ENCODE results near the gene ZNF654.
"Not testable (repeated sequence)": the region's sequence is repeated elsewhere in the genome, so short reads cannot be mapped to it uniquely, and the experiment has no call there.

Gene ZNF654

DNA sequence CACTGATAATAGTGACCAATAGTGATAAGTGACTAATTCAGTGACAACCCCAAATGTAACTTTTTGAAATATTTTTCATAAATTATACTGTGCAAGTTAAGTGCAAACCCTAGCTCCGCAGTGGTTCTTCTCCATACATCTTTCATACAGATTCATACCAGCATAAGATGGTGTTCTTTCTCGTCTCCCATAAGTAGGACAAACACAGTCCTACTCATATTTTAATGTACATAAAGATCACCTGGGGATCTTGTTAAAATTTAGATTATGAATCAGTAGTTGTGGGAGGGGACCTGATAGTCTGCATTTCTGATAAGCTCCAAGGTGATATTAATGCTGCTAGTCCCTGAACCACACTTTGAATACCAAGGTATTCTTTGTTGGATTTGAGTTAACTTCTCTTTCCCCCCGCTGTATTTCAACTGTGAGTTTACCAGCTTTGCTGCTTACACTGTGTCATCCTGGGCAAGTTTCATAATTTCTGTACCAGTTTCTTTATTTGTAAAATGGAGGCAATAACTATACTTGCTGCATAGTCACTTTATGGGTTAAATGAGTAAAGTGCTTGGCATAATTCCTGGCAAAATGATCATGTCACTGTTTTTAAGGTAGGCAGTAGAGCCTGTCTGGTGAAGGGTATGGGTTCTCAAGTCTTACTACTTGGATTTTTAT is 56.0 kb downstream of the ZNF654 start:
- no peak overlapping the region for H2BK120ac ChIP-seq (ENCODE audit: insufficient read depth, low read length, poor library complexity)
- H3K9me3 ChIP-seq (ENCODE audit: insufficient read depth, low read depth, low read length) = no peaks in the 10 kb centered on the region
- H4K91ac ChIP-seq (ENCODE audit: low read depth, low read length) = no peak overlapping the region
- peaks cover 0 to 3% of the 10 kb centered on the region in 2 experiments for H3K36me3 ChIP-seq (ENCODE audit: control insufficient read depth in 1 of 2, insufficient read depth in 2 of 2, low read length in 2 of 2)
- H2AFZ ChIP-seq (ENCODE audit: insufficient read depth, low read length, poor library complexity) = no peak overlapping the region
- no peaks in the 10 kb centered on the region for H3K27me3 ChIP-seq (ENCODE audit: insufficient read depth, low read length)
- H3K9ac ChIP-seq (ENCODE audit: low read length) = no peak overlapping the region
- H3K4me3 ChIP-seq (ENCODE audit: low read depth, low read length) = no peak overlapping the region
- H4K12ac ChIP-seq (ENCODE audit: low read depth, low read length) = no peak overlapping the region
- H3K18ac ChIP-seq (ENCODE audit: low read length) = no peak overlapping the region
- H3K14ac ChIP-seq (ENCODE audit: low read length) = no peak overlapping the region
- H3K4me2 ChIP-seq (ENCODE audit: low read length) = no peak overlapping the region
- no peak overlapping the region for H2BK5ac ChIP-seq (ENCODE audit: low read depth, low read length, poor library complexity)
- H3K4ac ChIP-seq (ENCODE audit: low read depth, low read length) = no peak overlapping the region
- H2AK5ac ChIP-seq (ENCODE audit: low read length) = no peak overlapping the region
- no peak overlapping the region for H3K27ac ChIP-seq (ENCODE audit: low read depth, low read length)
- no CpG with 5 or more reads among the region's 3 CpGs for WGBS (ENCODE audit: extremely low coverage, insufficient coverage, insufficient read length)
- H3K79me2 ChIP-seq (ENCODE audit: control insufficient read depth, insufficient read depth, low read length, poor library complexity) = no peaks in the 10 kb centered on the region
- H4K8ac ChIP-seq (ENCODE audit: low read depth, low read length) = no peak overlapping the region
- no peak overlapping the region for H3K23ac ChIP-seq (ENCODE audit: low read length)
- no peak overlapping the region for H2BK12ac ChIP-seq (ENCODE audit: low read length)
- no peaks in the 10 kb centered on the region for H3K79me1 ChIP-seq (ENCODE audit: low read length)
- DNase-seq = no peak
- H3K4me1 ChIP-seq (ENCODE audit: control insufficient read depth in 1 of 2, insufficient read depth in 2 of 2, low read length in 2 of 2) = no peaks in the 10 kb centered on the region

GRCh38 chr3:88117683-88118082 is 58.6 kb downstream of the ZNF654 start:
- H3K4me3 ChIP-seq (ENCODE audit: low read depth, low read length) = no peak overlapping the region
- no peak overlapping the region for H4K91ac ChIP-seq (ENCODE audit: low read depth, low read length)
- H3K9me3 ChIP-seq (ENCODE audit: insufficient read depth, low read depth, low read length) = no peaks in the 10 kb centered on the region
- no peaks in the 10 kb centered on the region for H3K79me1 ChIP-seq (ENCODE audit: low read length)
- no peak overlapping the region for H4K12ac ChIP-seq (ENCODE audit: low read depth, low read length)
- H3K9ac ChIP-seq (ENCODE audit: low read length) = no peak overlapping the region
- no peak overlapping the region for H2BK120ac ChIP-seq (ENCODE audit: insufficient read depth, low read length, poor library complexity)
- no peak overlapping the region for H2BK5ac ChIP-seq (ENCODE audit: low read depth, low read length, poor library complexity)
- H3K18ac ChIP-seq (ENCODE audit: low read length) = no peak overlapping the region
- no peak for DNase-seq
- H3K36me3 ChIP-seq (ENCODE audit: control insufficient read depth in 1 of 2, insufficient read depth in 2 of 2, low read length in 2 of 2) = peaks cover 0 to 3% of the 10 kb centered on the region in 2 experiments
- H2BK12ac ChIP-seq (ENCODE audit: low read length) = no peak overlapping the region
- H3K27me3 ChIP-seq (ENCODE audit: insufficient read depth, low read length) = no peaks in the 10 kb centered on the region
- no CpG with 5 or more reads among the region's 1 CpG for WGBS (ENCODE audit: extremely low coverage, insufficient coverage, insufficient read length)
- H3K79me2 ChIP-seq (ENCODE audit: control insufficient read depth, insufficient read depth, low read length, poor library complexity) = no peaks in the 10 kb centered on the region
- no peak overlapping the region for H2AFZ ChIP-seq (ENCODE audit: insufficient read depth, low read length, poor library complexity)
- H3K4me1 ChIP-seq (ENCODE audit: control insufficient read depth in 1 of 2, insufficient read depth in 2 of 2, low read length in 2 of 2) = no peaks in the 10 kb centered on the region
- H3K23ac ChIP-seq (ENCODE audit: low read length) = no peak overlapping the region
- no peak overlapping the region for H2AK5ac ChIP-seq (ENCODE audit: low read length)
- no peak overlapping the region for H3K27ac ChIP-seq (ENCODE audit: low read depth, low read length)
- H3K4ac ChIP-seq (ENCODE audit: low read depth, low read length) = no peak overlapping the region
- no peak overlapping the region for H4K8ac ChIP-seq (ENCODE audit: low read depth, low read length)
- no peak overlapping the region for H3K4me2 ChIP-seq (ENCODE audit: low read length)
- H3K14ac ChIP-seq (ENCODE audit: low read length) = no peak overlapping the region

DNA sequence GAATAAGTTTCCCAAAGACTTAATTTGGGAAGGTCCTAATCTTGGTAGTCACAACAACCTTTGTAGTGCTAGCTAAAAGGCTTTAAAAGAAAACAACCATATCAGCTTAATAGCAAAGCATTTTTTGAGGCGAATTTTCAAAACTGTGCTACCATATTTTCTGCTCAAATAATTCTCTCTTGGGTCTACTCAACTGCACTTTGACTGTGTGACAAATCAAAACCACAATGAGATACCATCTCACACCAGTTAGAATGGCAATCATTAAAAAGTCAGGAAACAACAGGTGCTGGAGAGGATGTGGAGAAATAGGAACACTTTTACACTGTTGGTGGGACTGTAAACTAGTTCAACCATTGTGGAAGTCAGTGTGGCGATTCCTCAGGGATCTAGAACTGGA is 59.5 kb downstream of the ZNF654 start:
- H3K27ac ChIP-seq (ENCODE audit: low read depth, low read length); DNase-seq; H3K36me3 ChIP-seq (ENCODE audit: control insufficient read depth in 1 of 2, insufficient read depth in 2 of 2, low read length in 2 of 2); H3K4me3 ChIP-seq (ENCODE audit: low read depth, low read length); H2AK5ac ChIP-seq (ENCODE audit: low read length); H4K12ac ChIP-seq (ENCODE audit: low read depth, low read length); H4K91ac ChIP-seq (ENCODE audit: low read depth, low read length); H2BK5ac ChIP-seq (ENCODE audit: low read depth, low read length, poor library complexity); H2BK120ac ChIP-seq (ENCODE audit: insufficient read depth, low read length, poor library complexity); H2BK12ac ChIP-seq (ENCODE audit: low read length); H3K23ac ChIP-seq (ENCODE audit: low read length); H3K4me1 ChIP-seq (ENCODE audit: control insufficient read depth in 1 of 2, insufficient read depth in 2 of 2, low read length in 2 of 2); H3K4me2 ChIP-seq (ENCODE audit: low read length); H3K18ac ChIP-seq (ENCODE audit: low read length); H3K79me1 ChIP-seq (ENCODE audit: low read length); H3K79me2 ChIP-seq (ENCODE audit: control insufficient read depth, insufficient read depth, low read length, poor library complexity); H3K27me3 ChIP-seq (ENCODE audit: insufficient read depth, low read length); H3K4ac ChIP-seq (ENCODE audit: low read depth, low read length); H3K14ac ChIP-seq (ENCODE audit: low read length); H2AFZ ChIP-seq (ENCODE audit: insufficient read depth, low read length, poor library complexity); H3K9ac ChIP-seq (ENCODE audit: low read length); H4K8ac ChIP-seq (ENCODE audit: low read depth, low read length); H3K9me3 ChIP-seq (ENCODE audit: insufficient read depth, low read depth, low read length): not testable (repeated sequence)
- WGBS (ENCODE audit: extremely low coverage, insufficient coverage, insufficient read length) = no CpG with 5 or more reads among the region's 2 CpGs

DNA sequence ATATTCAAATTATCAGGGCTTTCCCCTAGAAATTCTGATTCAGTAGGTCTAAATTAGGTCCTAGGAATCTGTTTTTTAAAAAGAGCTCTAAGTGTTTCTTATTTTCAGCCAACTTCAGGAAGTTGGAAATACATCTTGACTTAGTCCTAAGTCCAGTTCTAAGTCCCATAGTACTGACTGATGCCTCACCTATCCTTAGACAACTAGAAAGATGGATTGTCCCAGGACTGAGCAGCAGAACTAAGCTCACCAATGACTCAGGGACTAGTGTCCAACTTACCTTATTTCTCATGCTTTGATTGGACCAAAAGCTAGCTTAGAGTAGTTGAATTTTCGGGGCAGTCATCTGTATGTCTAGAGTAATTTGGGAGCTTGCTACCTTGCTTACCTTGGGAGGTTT is 64.5 kb downstream of the ZNF654 start:
- H2AK5ac ChIP-seq (ENCODE audit: low read length) = no peak overlapping the region
- no peak overlapping the region for H2AFZ ChIP-seq (ENCODE audit: insufficient read depth, low read length, poor library complexity)
- H3K4ac ChIP-seq (ENCODE audit: low read depth, low read length) = no peak overlapping the region
- H3K23ac ChIP-seq (ENCODE audit: low read length) = no peak overlapping the region
- H2BK12ac ChIP-seq (ENCODE audit: low read length) = no peak overlapping the region
- H3K4me3 ChIP-seq (ENCODE audit: low read depth, low read length) = no peak overlapping the region
- H3K4me2 ChIP-seq (ENCODE audit: low read length) = no peak overlapping the region
- no peak overlapping the region for H3K18ac ChIP-seq (ENCODE audit: low read length)
- no peak overlapping the region for H3K27ac ChIP-seq (ENCODE audit: low read depth, low read length)
- no peak overlapping the region for H3K9ac ChIP-seq (ENCODE audit: low read length)
- no peak overlapping the region for H3K14ac ChIP-seq (ENCODE audit: low read length)
- H3K27me3 ChIP-seq (ENCODE audit: insufficient read depth, low read length) = no peaks in the 10 kb centered on the region
- H2BK120ac ChIP-seq (ENCODE audit: insufficient read depth, low read length, poor library complexity) = no peak overlapping the region
- no peak overlapping the region for H2BK5ac ChIP-seq (ENCODE audit: low read depth, low read length, poor library complexity)
- H4K12ac ChIP-seq (ENCODE audit: low read depth, low read length) = no peak overlapping the region
- WGBS (ENCODE audit: extremely low coverage, insufficient coverage, insufficient read length) = no CpG with 5 or more reads among the region's 1 CpG
- no peaks in the 10 kb centered on the region for H3K79me2 ChIP-seq (ENCODE audit: control insufficient read depth, insufficient read depth, low read length, poor library complexity)
- no peak for DNase-seq
- H3K79me1 ChIP-seq (ENCODE audit: low read length) = no peaks in the 10 kb centered on the region
- no peak overlapping the region for H4K91ac ChIP-seq (ENCODE audit: low read depth, low read length)
- H4K8ac ChIP-seq (ENCODE audit: low read depth, low read length) = no peak overlapping the region
- no peaks in the 10 kb centered on the region for H3K36me3 ChIP-seq (ENCODE audit: control insufficient read depth in 1 of 2, insufficient read depth in 2 of 2, low read length in 2 of 2)
- H3K4me1 ChIP-seq (ENCODE audit: control insufficient read depth in 1 of 2, insufficient read depth in 2 of 2, low read length in 2 of 2) = peaks cover 0 to 2% of the 10 kb centered on the region in 2 experiments
- no peaks in the 10 kb centered on the region for H3K9me3 ChIP-seq (ENCODE audit: insufficient read depth, low read depth, low read length)
